Fibroblast of skin of scalp (primary cell): Measurements from ENCODE around the gene CNTF.

Experiments
- DNase-seq: peaks from one replicate; pipeline ENCODE4 v3.0.0-alpha.2; 2013

Gene CNTF

DNA sequence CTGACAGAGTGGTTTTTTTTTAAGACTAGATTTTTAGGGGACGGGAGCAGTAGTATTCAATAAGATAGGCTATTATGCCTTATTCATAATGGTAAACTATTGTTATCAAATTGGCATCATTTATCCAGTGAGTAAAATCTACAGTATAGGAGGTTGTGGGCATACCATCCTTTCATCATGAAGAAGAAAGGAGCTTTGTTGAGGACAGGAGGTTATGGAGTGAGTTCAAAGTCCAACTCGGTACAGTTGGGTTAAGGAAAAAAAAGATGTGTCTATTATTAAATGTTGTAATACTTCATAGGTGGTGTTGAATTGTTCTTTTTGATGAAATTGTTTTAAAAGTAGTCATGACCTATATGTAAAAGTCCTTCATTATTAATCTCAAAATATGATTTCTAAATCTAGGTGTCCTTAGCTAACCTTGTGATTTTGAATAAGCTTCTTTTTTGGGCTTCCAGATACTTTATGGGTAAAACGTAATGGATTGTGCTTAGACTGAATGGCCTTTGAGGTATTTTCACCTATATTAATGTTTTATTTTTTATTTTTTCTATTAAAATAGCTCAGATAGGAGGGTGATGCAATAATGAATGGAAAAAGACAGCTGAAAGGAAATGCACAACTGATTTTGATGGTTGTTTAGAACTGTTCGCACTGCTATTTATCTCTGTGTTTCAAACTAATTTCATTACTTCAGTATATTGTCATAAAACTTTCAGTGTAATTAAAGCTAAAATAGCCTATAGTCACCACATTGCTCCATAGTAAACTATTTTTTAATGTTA is 15.3 kb upstream of the CNTF start:
- no peak for DNase-seq

DNA sequence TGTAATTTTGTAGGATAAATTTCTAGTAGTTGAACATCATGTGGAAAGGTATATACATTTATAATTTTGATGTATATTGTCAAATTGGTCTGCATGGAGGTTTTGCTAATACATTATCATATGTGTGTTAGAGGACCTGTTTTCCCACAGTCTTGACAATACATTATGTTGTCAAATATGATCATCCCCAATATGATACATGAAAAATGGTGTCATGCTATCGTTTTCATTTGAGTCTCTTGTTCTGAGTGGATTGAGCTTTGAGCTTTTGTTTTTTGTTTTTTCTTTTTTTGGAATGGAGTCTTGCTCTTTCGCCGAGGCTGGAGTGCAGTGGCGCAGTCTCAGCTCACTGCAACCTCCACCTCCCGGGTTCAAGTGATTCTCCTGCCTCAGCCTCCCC is 14.1 kb upstream of the CNTF start:
- no peak for DNase-seq

DNA sequence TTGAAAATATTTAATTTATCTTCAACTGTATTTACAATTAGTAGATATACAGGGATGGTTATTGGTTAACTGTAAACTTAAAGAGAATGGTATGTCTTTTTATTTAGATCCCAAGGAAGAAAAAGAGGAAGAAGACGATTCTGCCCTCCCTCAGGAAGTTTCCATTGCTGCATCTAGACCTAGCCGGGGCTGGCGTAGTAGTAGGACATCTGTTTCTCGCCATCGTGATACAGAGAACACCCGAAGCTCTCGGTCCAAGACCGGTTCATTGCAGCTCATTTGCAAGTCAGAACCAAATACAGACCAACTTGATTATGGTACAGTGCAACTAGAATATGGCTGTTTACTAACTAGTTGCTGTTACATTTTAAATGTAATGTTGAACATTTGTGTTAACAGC is 12.7 kb upstream of the CNTF start:
- DNase-seq = no peak

DNA sequence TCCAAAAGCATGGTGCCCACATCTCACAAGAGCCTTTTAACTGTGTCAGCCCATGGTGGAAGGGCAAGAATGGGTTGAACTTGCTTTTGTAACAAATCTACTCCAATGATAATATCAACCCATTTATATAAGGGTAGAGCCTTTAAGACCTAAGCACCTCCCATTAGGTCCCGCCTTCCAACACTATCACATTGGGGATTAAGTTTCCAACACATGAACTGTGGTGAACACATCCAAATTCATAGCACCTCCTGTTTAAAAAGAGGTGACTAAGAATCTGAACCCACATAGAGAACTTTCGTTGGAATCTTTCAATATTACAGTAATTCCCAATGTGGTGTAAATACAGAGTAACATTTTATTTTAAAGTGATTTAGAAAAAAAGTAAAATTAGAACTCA is 9.2 kb upstream of the CNTF start:
- no peak for DNase-seq

DNA sequence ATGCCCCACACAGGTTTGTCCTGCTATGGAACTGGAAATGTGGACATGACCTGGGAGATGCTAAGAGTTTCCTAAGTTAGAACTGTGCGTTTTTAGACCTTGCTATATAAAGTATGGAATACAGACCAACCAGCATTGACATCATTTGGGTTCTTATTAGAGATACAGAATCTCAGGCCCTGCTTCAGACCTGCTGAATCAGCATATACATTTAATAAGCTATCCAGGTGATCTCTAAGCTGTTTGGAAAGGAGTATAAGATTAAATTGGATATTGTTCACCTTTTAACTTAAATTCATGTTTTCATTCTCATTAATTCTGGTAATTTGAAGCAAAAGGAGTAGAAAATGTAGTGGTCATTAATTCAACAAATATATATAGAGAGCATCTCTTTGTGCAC is 6.9 kb upstream of the CNTF start:
- no peak for DNase-seq

DNA sequence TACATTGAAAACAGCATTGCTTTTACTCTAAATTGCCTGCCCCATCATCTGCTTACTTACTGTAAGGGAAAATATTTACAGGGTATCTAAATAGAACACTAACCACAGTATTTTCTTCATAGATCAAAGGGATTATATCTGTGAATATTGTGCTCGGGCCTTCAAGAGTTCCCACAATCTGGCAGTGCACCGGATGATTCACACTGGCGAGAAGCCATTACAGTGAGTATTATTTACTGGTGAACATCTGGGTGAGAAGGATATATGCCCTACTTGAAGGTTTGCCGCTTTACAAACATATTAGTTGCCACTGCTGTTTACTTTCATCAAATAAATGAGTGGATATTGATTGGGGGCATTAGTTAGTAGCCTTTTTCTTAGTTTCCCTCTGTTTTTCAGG is 5.9 kb upstream of the CNTF start:
- peak; percentile 57 for DNase-seq

DNA sequence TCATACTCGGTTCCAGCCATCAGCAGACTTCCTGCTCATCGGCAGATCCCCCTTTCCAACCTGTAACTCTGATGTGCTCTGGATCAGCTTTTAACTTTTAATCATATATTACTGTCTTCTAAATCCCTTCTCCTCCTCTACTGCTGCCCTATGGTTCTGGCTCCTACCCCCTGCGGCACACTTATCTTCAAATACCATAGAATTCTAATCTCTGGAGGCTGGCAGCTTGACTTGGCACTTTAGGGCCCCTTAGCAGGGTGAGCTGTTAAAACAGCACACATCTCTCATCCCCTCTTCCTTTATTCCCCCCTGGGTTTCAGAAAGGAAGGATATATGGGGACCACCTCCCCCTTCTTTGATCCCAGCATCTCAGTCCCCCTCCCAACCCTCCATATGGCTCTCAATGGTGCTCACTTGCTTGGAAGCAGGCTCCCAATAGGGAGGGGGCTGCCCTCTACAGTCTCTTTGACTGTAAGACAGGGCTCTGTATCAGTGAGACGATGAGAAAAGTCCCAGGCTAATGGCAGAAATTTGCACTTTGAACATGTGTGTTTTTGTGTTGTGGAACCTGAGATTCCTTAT is 4.4 kb upstream of the CNTF start:
- DNase-seq = no peak

DNA sequence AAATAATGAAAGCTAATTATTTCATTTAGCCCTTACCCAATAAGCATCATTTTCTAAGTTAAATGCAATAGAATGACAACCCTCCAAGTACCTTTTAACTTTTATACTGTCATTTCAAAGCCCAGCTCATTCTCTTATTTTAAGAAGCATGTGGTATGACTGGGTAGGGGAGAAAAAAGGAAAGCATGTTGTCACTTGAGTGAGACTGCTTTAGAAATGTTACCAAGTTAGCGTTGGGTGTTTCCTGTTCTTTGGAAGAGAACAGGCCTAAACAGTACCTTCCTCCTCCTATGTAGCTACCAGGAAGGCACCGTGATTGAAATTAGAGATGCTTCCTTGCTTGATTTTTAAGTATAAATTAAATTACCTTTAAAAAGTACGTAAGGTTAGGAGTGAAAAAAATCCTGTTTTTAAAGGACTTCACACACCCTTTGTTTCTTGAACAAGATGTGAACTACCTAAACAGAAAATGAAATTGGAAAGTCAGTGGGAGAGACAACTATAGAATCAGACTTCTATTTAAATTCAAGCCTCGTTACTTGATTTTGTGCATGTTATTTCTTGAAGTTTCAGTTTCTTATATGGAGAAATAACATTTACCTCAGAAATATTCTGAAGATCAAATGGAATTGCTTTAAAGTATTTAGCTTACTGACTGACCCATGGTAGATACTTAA is 741 bp upstream of the CNTF start:
- no peak for DNase-seq

DNA sequence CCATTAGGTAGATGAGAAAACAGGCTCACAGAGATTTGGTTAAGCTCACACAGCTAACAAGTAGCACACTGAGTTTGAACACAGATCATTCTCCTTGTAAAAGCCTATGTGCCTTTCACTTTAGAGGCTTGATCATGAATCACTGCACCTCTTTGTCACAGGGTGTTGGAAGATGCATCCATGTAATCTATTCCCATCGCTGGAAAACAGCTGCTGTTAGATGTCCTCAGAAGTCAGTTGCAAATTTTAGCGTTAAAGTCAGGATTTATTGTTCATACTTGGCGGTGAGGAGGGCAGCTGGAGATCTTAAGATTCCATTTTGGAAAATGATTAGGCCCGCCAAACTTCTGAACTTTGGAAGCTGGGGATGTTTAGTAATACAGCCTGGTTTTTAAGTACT is 2.6 kb downstream of the CNTF start:
- no peak for DNase-seq

DNA sequence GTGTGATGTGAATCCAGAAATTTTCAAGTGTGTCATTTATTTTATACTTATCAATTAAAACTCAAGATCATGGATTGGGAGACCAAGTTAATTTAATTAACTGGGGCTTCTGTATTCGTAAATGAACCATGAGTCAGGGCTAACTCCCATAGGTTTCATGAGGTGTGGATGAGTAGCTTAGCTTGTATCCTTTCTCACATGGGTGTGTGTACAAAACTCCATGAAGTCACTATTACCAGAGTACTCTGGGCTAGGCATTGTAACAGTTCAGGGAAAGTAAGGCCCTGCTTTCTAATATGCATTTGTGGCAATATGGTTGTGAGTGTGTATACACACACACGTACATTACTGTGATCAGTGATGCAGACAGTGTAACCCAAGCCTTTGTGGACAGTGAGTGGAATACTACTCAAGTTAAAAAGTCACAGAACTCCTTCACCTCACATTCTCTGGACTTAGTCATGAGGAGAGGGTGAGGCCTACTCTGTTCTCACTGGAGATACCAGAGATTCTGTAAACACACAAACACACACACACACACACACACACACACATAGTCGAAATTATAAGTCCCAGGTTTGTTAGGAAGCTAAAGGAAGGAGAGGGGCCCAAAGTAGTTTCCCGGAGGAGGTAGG is 3.5 kb downstream of the CNTF start:
- DNase-seq = peak; percentile 9

DNA sequence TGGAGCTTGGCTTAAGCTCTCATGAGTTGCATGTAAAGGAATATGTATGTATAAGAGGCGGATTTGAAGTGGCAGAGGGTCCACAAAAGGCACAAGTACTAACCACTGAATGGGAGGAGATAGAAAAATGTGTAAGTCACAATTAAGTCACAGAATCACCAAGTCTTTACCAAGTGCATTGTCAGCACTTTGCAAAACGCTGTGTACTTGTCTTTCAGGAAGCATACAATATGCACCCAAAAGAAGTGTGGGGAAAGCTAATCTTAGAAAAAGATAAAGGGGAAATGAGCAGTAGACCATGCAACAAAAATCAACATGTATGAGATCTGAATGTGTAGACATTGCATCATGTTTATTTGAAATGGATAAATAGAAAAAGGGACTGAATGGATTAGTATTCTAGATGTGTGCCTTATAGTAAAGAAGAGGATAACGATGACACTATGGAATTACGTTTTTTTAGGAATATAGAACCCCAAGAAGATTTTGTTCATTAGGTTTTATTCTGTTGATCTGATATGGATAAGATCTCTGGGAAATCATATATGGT is 4.5 kb downstream of the CNTF start:
- no peak for DNase-seq

DNA sequence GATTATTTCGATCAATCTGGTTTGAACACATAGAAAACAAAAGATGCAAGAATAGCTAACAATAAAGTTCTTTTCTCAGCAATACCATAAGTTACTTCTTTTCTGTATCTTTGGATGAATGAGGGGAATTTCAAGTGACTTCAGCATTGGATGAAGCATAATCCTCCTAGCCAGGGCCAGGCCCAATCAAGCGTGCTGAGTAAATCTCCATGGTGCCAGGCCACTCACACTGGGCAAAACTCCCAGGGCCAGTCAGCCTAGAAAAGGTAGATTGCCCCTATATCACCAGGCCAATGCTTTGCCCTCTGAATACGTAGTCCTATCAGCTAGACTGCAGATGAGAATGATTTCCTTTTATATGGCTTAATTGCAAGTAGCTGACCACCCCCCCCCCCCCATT is 6.0 kb downstream of the CNTF start:
- no peak for DNase-seq

DNA sequence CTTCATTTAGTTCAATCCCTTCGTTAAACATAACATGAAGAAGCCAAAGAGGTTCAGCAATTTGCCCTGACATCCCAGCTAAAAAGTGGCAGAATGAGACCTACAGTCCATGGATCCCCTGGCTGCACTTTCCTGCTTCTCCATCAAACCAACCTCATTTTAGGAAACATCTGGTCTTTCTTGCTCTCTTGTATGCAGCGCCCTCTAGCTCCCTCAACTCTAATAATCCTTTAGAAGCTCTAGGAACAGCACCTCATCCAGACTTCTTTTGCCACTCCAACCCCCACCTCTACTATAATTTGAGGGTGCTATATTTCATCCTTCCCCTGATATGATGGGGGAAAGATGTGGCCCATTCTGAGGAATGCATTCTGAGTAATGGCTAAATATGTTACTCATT is 7.4 kb downstream of the CNTF start:
- peak; percentile 58 for DNase-seq

DNA sequence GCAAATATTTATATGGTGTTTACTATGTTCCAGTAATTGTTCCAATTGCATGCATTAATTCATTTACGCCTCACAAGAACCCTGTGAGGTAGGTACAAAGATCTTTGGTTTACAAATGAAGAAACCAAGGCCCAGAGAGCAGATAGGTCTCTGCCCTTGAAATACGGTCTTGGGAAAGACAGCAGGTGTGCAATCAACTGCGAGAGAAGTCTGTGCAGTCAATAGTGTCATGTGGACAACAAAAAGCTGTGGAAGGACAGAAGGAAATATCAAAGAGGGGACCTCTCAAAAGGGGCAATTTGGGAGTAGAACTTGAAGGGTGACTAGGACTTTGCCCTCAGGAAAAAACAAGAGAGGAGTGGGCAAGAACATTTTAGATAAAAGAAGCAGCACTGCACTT is 8.9 kb downstream of the CNTF start:
- no peak for DNase-seq

DNA sequence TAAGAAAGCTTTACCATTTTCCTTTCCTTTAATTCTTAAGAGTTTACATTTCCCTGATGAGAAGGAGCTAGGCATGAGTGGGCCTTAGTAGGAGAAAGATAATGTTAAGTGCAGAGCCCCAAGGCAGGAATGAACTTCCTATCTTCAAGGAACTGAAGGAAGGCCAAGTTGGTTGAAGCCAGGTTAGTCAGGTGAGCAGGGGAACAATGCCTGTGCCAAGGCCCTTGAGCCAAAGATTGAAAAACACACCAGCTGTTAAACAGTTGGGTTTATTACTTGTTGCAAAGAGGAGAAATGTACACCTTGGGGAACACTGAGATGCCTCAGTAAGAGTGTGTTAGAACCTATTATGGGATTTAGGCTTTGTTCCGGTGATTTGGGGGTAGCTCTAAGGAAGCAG is 10.0 kb downstream of the CNTF start:
- no peak for DNase-seq

DNA sequence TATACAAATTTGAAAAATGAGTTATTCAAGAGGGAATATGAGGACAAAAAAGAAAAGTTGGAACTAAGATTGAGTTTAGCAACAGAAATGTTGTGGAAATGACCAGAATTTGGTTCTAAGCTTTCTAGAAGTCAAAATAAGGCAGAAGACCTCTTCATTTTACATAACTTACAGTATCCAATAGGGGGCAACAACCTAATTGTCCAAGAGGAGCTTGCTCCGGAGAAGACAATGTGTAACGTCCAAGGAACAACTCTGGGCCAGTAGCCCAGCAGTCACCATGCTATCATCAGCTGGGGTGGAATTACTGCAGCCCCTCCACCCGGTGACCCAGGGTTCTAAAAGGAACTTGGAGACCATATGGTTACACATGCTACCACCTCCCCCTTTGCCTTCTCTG is 14.1 kb downstream of the CNTF start:
- DNase-seq = no peak

DNA sequence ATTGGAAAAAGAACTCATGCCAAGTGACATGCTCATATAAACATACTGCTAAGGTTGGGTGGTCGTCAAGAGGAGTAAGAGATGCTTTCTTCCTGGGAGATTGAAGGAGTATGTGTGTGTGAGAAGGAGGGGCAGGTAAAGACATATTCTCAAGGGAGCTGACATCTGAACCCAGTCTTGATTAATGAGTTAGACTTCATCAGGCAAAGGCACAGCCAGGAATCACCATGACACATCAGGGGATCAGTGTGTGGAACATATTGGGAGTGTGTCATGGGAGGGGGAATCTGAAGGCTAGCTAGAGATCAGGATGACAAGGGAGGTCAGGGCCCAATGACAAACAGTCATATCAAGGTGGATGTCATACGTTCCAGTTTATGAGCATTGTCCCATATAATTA is 14.9 kb downstream of the CNTF start:
- no peak for DNase-seq

DNA sequence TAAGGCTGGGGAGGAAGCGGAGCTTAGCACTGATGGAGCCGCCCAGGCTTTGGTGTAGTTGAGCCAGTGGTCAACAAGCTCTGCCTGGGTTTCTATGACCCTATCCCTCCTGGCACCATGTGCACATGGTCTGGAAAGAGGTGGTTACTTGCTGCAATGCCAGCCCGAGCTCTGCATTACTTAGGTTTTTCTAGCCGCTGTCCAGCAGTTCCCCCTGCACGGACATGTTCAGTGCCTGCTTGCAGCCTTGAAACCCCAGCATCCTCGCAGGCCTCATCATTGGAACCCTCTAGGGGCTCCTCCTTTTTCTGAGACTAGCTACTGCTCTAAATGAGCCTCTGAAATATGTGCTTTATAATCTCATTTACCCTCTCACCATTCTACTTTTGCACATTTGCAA is 16.6 kb downstream of the CNTF start:
- DNase-seq = no peak

DNA sequence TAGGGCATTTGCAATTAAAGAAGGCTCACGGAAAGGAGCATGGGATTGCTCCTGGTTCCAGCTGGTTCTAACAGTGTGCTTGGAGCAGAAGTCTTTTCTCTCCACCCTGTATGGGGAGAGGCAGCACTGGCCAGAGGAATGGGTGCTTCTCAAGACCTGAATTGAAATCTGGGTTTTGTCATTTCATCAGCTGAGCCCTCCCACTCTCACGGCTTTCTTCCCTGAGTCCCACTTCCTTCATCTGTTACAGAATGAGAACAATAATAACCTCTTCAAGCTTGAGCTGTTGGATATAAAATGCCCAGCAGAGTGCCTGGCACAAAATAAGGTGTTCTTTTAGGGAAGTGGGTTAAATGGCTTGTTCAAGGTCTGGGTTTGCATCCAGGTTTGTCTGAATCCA is 17.2 kb downstream of the CNTF start:
- no peak for DNase-seq

DNA sequence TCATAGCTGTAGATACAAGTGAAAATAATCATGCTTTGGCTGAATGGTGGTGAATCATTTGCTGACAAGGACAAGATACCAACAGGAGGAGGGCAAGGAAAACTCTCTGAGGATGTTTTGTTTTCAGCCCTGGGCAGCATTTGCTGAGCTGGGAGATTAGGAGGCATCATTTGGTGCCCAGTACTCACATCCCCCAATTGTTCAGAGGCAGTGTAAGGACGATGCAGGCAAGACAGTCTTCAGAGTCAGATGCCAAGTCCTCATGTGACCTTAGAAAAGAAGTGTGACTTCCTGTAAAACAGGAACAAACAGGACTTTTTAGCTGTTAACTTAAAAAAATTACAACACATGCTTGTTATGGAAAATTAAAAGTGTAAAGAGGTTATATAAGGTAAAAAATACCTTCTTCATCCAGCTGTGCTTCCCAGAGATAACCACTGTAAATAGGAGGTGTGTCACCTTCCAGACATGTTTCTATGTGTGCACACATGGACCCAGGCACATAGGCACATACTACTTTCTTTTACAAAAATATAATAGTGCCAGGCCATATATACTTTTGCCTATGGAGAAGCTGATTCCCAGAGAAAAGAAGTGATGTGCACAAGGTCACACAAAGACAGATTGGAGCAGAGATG is 18.0 kb downstream of the CNTF start:
- DNase-seq = no peak

DNA sequence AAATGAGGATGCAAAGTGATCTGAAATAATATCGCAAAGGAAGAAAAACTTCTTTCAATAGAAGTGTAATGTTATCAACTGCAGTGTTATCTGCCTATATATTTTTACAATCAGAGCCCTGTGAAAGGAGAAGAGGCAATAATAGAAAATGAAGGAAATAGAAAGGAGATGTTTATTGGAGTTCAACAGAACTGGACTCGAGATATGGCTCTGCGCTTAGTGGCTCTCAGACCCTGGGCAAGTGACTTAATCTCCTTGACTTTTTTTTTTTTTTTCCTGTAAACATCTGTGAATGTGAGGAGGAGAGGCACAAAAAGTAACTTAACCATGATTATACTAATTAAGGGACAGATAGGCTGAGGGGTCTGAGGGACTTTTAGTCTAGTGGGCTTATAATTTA is 18.9 kb downstream of the CNTF start:
- DNase-seq = no peak

DNA sequence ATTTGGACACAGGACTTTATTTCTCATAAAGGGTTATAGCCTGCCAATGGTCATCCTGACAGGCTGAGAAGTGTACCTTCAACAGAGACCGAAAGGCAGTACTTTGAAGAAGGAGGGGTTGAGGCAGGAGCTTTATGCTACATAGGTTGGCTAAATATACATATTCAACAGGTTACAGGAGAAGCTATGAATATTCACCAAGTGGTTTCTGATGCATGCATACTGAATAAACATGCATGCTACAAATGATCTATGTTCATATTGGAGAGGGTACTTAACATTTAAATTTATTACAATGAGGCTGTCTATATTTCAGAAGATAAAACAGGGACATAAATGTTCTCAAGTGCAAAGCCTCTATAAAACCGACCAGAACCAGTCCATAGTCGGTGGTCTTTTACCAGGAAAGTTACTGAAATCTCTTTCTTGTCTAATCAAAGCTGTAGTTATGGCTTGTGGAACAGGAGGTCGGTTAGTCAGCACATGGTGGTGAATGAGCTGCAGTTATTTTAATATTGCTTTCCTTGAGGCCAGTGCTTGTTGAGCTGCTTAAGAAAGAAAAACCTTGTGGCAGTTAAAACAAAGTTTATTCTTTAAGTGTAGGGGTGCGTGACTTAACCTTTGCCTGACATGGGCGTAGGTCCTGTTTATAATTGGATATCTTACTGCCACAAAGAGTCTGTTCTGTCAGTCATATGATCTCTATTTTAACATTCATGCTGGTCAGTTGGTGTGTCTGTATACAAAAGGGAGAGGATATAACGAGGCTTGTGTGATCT is 19.5 kb downstream of the CNTF start:
- no peak for DNase-seq
